Kidney (tissue), 14 donors: ENCODE results near the gene TMEM94. TPM values are rescaled to one million over a fixed set of nuclear protein-coding genes. Genes with fewer than 3 reads are reported as not detected.
A peak's percentile ranks its signal among the peaks of the same experiment; 100 is the strongest.

ENCODE experiments used
- DNase-seq, 5 donors: peaks; one replicate each; pipeline ENCODE4 v3.0.0-alpha.2; 2013 to 2020
- FAIRE-seq: peaks from 2 replicates; lab custom pipeline; 2012; peaks lifted over from hg19 to GRCh38; lab: Jason Lieb, UNC
- H3K27ac ChIP-seq, 2 donors: one replicate each; pipeline ENCODE4 v1.7.0; 2013; ENCODE audit warnings: low read depth in 2 of 2, low read length in 2 of 2, inconsistent platforms in 1 of 2
- H3K27me3 ChIP-seq: one replicate; pipeline ENCODE4 v1.7.1; 2013; ENCODE audit warnings: low read length, inconsistent platforms; ENCODE audit not compliant: control insufficient read depth, insufficient read depth
- H3K36me3 ChIP-seq, 3 donors: one replicate each; pipeline versions ENCODE4 v1.7.0 to v1.7.1; 2013; ENCODE audit warnings: low read length in 3 of 3, control low read depth in 1 of 3, inconsistent platforms in 1 of 3; ENCODE audit not compliant: insufficient read depth in 3 of 3, control insufficient read depth in 2 of 3
- H3K4me1 ChIP-seq, 3 donors: one replicate each; pipeline versions ENCODE4 v1.7.0 to v1.7.1; 2013; ENCODE audit warnings: low read length in 3 of 3, inconsistent platforms in 1 of 3, low read depth in 1 of 3; ENCODE audit not compliant: control insufficient read depth in 2 of 3, insufficient read depth in 2 of 3
- H3K4me3 ChIP-seq, 3 donors: one replicate each; pipeline versions ENCODE4 v1.7.0 to v1.8.1; 2013; ENCODE audit warnings: low read length in 3 of 3, control low read depth in 1 of 3, inconsistent platforms in 1 of 3
- H3K9ac ChIP-seq, 3 donors: one replicate each; pipeline versions ENCODE4 v1.7.0 to v1.7.1; 2013; ENCODE audit warnings: low read length in 3 of 3, control low read depth in 1 of 3, inconsistent platforms in 1 of 3
- H3K9me3 ChIP-seq, 3 donors: one replicate each; pipeline versions ENCODE4 v1.7.0 to v1.7.1; 2013; ENCODE audit warnings: low read length in 3 of 3, control low read depth in 1 of 3, inconsistent platforms in 1 of 3; ENCODE audit not compliant: control insufficient read depth in 2 of 3, insufficient read depth in 1 of 3
- intact Hi-C: fragments of 100-400 bp; cut with DNase I; formaldehyde crosslinking; loops from one replicate; pipeline ENCODE4 v1.11.1; 2022
- polyA plus RNA-seq: library from polyadenylated mRNA; stranded (reverse); fragments of 350-450 nt; fragmentation: Illumina TruSeq; extraction: RNeasy Lipid Tissue Mini Kit (QIAGEN cat#74804); gene quantifications from one replicate; pipeline ENCODE4 v1.2.3, GENCODE V29; 2014; ENCODE audit warnings: low read depth, low replicate concordance; ENCODE audit not compliant: insufficient read depth
- total RNA-seq: library from RNA; stranded (reverse); fragmentation: NEBNext Ultra II Directional; extraction: Animal tissue kit (Norgen Biotek cat#: 25700); gene quantifications from one replicate; pipeline ENCODE4 v1.2.1, GENCODE V29; 2021
- TF ChIP-seq, protein P1 (sequence below): IDR thresholded peaks from 3 replicates; pipeline ENCODE4 v1.5.1; 2012; ENCODE audit warnings: mild to moderate bottlenecking, moderate library complexity, borderline replicate concordance; ENCODE audit not compliant: insufficient read depth; ENCODE audit errors: extremely low read depth
- donor health status: control.
- donor health status: control.
- donor health status: control.
- donor health status: control.
- donor health status: control.
- donor health status: DM: yes; HTN: yes; CAD: no.
- donor health status: Normal renal cell carcinoma (clear cell type).

Gene TMEM94
- total and polyA plus RNA-seq, 2 donors from 2014 or later, result 49.6 to 82.6 TPM

- intact Hi-C loops, result no loop called here
- peaks cover 10 to 26% (median 10%) of the 10 kb centered on the region in 3 donors for H3K4me1 ChIP-seq
- H3K36me3 ChIP-seq, result peaks cover 0 to 5% (median 0%) of the 10 kb centered on the region in 3 donors
- H3K4me3 ChIP-seq, result no peak overlapping the region
- FAIRE-seq, result no peak
- no peak overlapping the region for H3K27ac ChIP-seq
- H3K9me3 ChIP-seq, result no peaks in the 10 kb centered on the region
- no peaks in the 10 kb centered on the region for H3K27me3 ChIP-seq
- DNase-seq, result peak in 1 of 5 donors; percentile 48
- TF ChIP-seq, protein P1, sequence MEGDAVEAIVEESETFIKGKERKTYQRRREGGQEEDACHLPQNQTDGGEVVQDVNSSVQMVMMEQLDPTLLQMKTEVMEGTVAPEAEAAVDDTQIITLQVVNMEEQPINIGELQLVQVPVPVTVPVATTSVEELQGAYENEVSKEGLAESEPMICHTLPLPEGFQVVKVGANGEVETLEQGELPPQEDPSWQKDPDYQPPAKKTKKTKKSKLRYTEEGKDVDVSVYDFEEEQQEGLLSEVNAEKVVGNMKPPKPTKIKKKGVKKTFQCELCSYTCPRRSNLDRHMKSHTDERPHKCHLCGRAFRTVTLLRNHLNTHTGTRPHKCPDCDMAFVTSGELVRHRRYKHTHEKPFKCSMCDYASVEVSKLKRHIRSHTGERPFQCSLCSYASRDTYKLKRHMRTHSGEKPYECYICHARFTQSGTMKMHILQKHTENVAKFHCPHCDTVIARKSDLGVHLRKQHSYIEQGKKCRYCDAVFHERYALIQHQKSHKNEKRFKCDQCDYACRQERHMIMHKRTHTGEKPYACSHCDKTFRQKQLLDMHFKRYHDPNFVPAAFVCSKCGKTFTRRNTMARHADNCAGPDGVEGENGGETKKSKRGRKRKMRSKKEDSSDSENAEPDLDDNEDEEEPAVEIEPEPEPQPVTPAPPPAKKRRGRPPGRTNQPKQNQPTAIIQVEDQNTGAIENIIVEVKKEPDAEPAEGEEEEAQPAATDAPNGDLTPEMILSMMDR, result no peak
- H3K9ac ChIP-seq, result no peak overlapping the region
Measured at GRCh38 chr17:75481194-75482068, 25.0 kb downstream of the TMEM94 start.

DNA sequence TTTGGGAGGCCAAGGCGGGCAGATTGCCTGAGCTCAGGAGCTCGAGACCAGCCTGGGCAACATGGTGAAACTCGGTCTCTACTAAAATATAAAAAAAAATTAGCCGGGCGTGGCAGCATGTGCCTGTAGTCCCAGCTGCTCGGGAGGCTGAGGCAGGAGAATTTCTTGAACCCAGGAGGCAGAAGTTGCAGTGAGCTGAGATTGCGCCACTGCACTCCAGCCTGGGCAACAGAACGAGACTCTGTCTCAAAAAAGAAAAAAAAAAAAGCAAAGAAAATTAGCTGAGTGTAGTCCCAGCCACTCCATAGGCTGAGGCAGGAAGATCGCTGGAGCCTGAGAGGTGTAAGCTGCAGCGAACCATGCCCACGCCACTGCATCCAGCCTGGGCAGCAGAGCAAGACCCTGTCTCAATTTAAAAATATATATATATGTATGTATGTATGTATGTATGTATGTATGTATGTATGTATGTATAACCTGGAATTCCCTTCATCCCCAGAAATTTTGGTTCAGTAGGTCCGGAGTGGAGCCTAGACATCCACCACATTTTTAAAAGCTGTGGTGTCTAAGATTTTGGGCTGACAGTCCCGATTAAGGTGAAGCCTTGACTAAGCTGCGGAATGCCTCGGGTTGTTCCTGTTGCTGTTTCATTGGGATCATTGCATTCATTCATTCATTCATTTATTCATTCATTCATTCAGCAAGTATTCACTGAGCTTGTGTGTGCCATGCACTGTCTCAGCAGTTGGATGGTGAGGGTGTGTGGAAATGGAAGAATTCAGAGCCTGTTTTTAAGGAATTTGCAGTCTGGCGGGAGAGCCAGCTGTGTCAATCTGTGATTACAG, 25.9 kb downstream of the TMEM94 start:
- TF ChIP-seq, protein P1, result no peak
- Histone ChIP-seq H3K27ac (no peak overlapping the region), H3K4me1 (peaks cover under 1 to 24% (median 1%) of the 10 kb centered on the region in 3 donors), H3K9ac (no peak overlapping the region), H3K27me3 (no peaks in the 10 kb centered on the region), H3K9me3 (no peaks in the 10 kb centered on the region), H3K4me3 (no peak overlapping the region), H3K36me3 (peaks cover 0 to 5% (median 0%) of the 10 kb centered on the region in 3 donors)
- no peak for DNase-seq
- intact Hi-C loops, result no loop called here
- FAIRE-seq, result no peak

DNA sequence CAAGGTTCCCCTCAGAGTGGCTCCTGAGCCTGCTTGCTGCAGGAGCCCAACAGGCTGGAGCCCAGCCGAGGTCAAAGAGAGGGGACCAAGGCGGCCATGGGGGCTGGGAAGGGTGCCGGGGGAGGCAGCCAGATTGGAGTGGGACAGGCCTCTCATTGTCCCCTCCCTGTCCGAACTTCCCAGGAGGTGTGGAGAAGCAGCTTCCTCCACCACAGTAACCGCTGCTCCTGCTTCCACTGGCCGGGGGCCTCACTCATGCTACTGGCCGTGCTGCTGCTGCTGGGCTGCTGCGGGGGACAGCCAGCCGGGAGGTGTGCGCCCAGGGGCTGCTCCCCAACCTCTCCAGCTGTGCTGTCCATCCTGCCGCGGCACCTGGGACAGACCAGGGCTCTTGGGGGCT, 29.3 kb downstream of the TMEM94 start:
- Histone ChIP-seq H3K27ac (peak overlapping the region in 1 of 2 donors; percentile 53), H3K27me3 (no peaks in the 10 kb centered on the region), H3K36me3 (peaks cover 0 to 5% (median 0%) of the 10 kb centered on the region in 3 donors), H3K9ac (no peak overlapping the region), H3K4me1 (peaks cover 0 to 46% (median 7%) of the 10 kb centered on the region in 3 donors), H3K9me3 (no peaks in the 10 kb centered on the region), H3K4me3 (no peak overlapping the region)
- DNase-seq (no peak), FAIRE-seq (no peak)
- TF ChIP-seq, protein P1, result no peak
- intact Hi-C loops, result no loop called here
